ENCODE measurements around the gene C19orf67.

The C19orf67 gene

DNA sequence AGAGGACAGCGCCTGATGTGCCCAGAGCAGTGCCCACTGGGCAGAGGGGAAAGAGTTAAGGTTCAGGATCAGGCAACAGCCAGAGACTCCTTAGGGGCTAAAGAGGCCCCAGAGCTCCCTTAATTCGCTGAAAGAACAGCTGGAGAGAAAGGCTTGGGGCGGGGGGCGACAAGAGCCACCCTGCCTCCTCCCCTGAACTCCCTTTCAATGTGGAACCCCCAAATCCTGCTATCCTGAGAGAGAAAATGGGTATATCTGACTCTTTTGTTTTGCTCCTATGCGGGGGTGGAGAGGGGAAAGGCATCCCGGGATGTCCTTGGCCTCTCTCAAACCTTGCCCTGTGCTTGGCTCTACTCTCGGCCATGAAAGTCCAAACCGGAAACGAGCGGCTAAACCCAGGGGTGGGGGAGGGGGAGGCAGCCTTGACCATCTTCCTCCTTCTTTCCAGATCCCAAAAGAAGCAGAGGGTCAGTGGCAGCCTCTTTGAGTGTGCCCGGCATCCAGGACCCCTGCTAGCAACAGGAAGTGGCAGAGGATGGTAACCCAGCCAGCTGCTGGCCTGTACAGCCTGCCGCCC is 27.3 kb upstream of the C19orf67 start:
- no peak overlapping the region for H3K4me3 ChIP-seq (ENCODE audit: low read depth, low read length)

DNA sequence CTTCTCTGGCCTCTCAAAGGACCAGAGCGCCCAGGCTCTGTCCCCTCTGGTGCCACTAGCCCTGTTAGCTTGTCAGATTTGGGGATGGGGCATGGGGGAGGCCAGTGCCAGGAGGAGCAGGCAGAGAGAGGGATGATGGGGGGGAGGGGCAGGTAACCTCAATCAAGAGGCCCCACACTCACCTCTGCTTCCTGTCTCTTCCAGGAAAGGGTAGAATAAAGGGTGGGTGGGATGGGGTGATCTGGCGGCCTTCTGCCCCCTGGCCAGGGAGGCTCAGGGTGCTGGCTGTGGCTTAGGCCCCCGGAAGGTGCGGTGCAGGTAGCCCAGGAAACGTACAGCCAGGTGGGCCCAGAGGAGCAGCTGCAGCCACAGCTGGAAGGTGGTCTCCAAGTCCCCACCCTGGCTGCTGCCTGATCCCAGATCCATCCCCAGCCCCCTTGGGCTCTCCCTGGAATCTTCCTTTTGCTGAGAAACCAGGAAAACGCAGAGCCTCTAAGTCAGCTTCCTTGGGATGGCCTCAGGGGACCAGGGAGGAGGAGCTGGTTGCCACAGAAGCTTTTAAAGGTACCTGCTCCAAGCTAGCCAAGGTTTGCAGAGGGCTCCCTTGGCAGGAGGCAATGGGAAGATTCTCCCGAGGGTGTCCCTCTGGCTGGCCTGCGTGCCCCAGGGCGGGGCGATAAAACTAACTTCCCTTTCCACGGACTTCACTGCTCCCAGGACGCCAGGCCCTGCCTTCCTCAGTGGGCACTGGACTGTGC is 26.6 kb upstream of the C19orf67 start:
- TF ChIP-seq ZNF48 (tag by site-specific recombination; IDR thresholded peaks at IDR 0.05) (no peak), ZNF366 (tag by site-specific recombination; conservative IDR thresholded peaks at IDR 0.05) (no peak), ZNF335 (tag by site-specific recombination; conservative IDR thresholded peaks at IDR 0.05) (peak; percentile 99), ZIC2 (tag by site-specific recombination; IDR thresholded peaks at IDR 0.05) (peak; percentile 45), IKZF3 (tag by site-specific recombination; IDR thresholded peaks at IDR 0.05) (0 out of 2 replicates have a peak, but pooled peaks have one; percentile 50), ZNF560 (tag by site-specific recombination; IDR thresholded peaks at IDR 0.05; ENCODE audit: borderline replicate concordance) (no peak), SCRT2 (tag by site-specific recombination; IDR thresholded peaks at IDR 0.05) (no peak)
- TF ChIP-seq, protein P1, sequence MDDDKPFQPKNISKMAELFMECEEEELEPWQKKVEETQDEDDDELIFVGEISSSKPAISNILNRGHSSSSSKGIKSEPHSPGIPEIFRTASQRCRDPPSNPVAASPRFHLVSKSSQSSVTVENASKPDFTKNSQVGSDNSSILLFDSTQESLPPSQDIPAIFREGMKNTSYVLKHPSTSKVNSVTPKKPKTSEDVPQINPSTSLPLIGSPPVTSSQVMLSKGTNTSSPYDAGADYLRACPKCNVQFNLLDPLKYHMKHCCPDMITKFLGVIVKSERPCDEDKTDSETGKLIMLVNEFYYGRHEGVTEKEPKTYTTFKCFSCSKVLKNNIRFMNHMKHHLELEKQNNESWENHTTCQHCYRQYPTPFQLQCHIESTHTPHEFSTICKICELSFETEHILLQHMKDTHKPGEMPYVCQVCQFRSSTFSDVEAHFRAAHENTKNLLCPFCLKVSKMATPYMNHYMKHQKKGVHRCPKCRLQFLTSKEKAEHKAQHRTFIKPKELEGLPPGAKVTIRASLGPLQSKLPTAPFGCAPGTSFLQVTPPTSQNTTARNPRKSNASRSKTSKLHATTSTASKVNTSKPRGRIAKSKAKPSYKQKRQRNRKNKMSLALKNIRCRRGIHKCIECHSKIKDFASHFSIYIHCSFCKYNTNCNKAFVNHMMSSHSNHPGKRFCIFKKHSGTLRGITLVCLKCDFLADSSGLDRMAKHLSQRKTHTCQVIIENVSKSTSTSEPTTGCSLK (tag by site-specific recombination; IDR thresholded peaks at IDR 0.05), result no peak
- Histone ChIP-seq H3K4me3 (ENCODE audit: low read depth, low read length) (no peak overlapping the region), H3K27ac (ENCODE audit: extremely low read depth, low read depth, low read length) (no peak overlapping the region), H3K9me3 (ENCODE audit: control insufficient read depth, insufficient read depth, low read depth, low read length) (no peaks in the 10 kb centered on the region), H3K4me1 (ENCODE audit: control insufficient read depth, insufficient read depth, low read length) (peaks cover 9% of the 10 kb centered on the region), H3K36me3 (ENCODE audit: control insufficient read depth in 2 of 2, insufficient read depth in 1 of 2, low read length in 2 of 2) (peaks cover 0 to 10% of the 10 kb centered on the region in 2 experiments; a peak in 2 of 3 replicates)
- ChIA-PET CTCF (interaction anchor here (0.5 to 1.1 kb wide), 5 partner anchors 16 to 195 kb away, joined by 3 to 6 read pairs (median 3); no protein-coding TSS in a partner anchor), POLR2A (interaction anchor here (1.2 kb wide), 2 partner anchors 14 to 24 kb away, joined by 3 to 4 read pairs; partner anchors contain the start of gene ASF1B)

More for the DNA sequence above, 27.3 kb upstream of the C19orf67 start:
- Histone ChIP-seq H3K9me3 (ENCODE audit: control insufficient read depth, insufficient read depth, low read depth, low read length) (no peaks in the 10 kb centered on the region), H3K4me1 (ENCODE audit: control insufficient read depth, insufficient read depth, low read length) (peaks cover 9% of the 10 kb centered on the region), H3K36me3 (ENCODE audit: control insufficient read depth in 2 of 2, insufficient read depth in 1 of 2, low read length in 2 of 2) (peaks cover 0 to 6% of the 10 kb centered on the region in 2 experiments; a peak in 2 of 3 replicates), H3K27ac (ENCODE audit: extremely low read depth, low read depth, low read length) (no peak overlapping the region)
- ChIA-PET CTCF (interaction anchor here (0.6 to 1.1 kb wide), 3 partner anchors 17 to 30 kb away, joined by 3 to 6 read pairs (median 3); no protein-coding TSS in a partner anchor), POLR2A (interaction anchor here (1.2 kb wide), 2 partner anchors 13 to 24 kb away, joined by 3 to 4 read pairs; partner anchors contain the start of gene ASF1B)
- no peak for TF ChIP-seq SP7 (tag by site-specific recombination; IDR thresholded peaks at IDR 0.05)
- peak; percentile 57 for TF ChIP-seq ZNF341 (tag by site-specific recombination; IDR thresholded peaks at IDR 0.05; ENCODE audit: low read depth)

DNA sequence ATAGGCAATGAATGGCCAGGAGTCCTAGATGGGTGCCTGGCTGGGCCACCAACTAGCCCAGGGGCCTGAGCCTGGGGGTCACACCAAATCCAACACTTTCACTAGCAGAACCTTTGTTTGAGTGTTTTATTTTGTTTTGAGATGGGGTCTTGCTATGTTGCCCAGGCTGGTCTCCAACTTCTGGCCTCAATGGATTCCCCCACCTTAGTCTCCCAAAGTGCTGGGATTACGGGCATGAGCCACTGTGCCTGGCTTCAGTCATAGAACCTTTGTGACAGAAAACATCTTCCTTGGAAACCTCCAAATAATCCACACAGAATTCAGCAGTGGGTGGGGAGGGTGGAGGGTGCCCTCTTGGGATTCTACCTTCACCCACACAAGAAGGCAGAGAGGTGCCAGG is 25.9 kb upstream of the C19orf67 start:
- Histone ChIP-seq H3K36me3 (ENCODE audit: control insufficient read depth in 2 of 2, insufficient read depth in 1 of 2, low read length in 2 of 2) (peaks cover 0 to 14% of the 10 kb centered on the region in 2 experiments; a peak in 2 of 3 replicates), H3K4me3 (ENCODE audit: low read depth, low read length) (no peak overlapping the region), H3K27ac (ENCODE audit: extremely low read depth, low read depth, low read length) (no peak overlapping the region), H3K4me1 (ENCODE audit: control insufficient read depth, insufficient read depth, low read length) (peaks cover 9% of the 10 kb centered on the region), H3K9me3 (ENCODE audit: control insufficient read depth, insufficient read depth, low read depth, low read length) (no peaks in the 10 kb centered on the region)
- peak; percentile 93 for TF ChIP-seq ZNF121 (tag by site-specific recombination; IDR thresholded peaks at IDR 0.05)
- no peak for TF ChIP-seq OSR2 (tag by site-specific recombination; IDR thresholded peaks at IDR 0.05)
- ChIA-PET CTCF (interaction anchor here (0.5 to 0.6 kb wide), 2 partner anchors 39 to 195 kb away, joined by 3 to 4 read pairs; no protein-coding TSS in a partner anchor), POLR2A (interaction anchor here (1.2 to 1.5 kb wide), 2 partner anchors 15 to 25 kb away, joined by 3 to 4 read pairs; partner anchors contain the start of gene ASF1B)

DNA sequence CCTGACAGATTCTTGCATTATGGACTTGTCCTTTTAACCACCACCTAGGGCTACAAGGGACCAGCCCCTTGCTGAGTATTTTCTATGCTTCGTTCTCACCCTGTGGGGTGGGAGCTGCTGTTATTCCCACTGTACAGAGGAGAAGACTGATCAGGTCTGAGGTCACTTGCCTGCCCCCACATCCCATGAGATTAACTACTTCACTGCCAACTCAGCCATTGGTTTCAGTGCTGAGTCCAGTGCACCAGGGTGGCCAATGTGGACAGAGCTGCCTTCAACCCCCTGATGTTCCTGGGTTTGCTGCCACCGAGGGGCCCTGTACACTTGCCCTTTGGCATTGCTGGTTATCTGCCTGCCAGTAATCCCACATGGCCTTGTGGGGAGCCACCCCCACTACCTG is 25.1 kb upstream of the C19orf67 start:
- H3K36me3 ChIP-seq (ENCODE audit: control insufficient read depth in 2 of 2, insufficient read depth in 1 of 2, low read length in 2 of 2), result peaks cover under 1 to 21% of the 10 kb centered on the region in 2 experiments; a peak in 2 of 3 replicates
- POLR2A ChIA-PET, result interaction anchor here (0.6 to 1.5 kb wide), 2 partner anchors 26 to 27 kb away, joined by 3 to 4 read pairs; partner anchors contain the start of gene ASF1B
- CTCF ChIA-PET, result interaction anchor here (1.8 kb wide), 1 partner anchor 231 kb away, joined by 4 read pairs; no protein-coding TSS in a partner anchor

More for the DNA sequence above, 25.1 kb upstream of the C19orf67 start:
- H3K9me3 ChIP-seq (ENCODE audit: control insufficient read depth, insufficient read depth, low read depth, low read length), result no peaks in the 10 kb centered on the region
- no peak overlapping the region for H3K27ac ChIP-seq (ENCODE audit: extremely low read depth, low read depth, low read length)
- H3K4me1 ChIP-seq (ENCODE audit: control insufficient read depth, insufficient read depth, low read length), result peaks cover 9% of the 10 kb centered on the region
- H3K4me3 ChIP-seq (ENCODE audit: low read depth, low read length), result no peak overlapping the region
- no peak for TF ChIP-seq ZNF214 (tag by site-specific recombination; IDR thresholded peaks at IDR 0.05; ENCODE audit: borderline replicate concordance)
- TF ChIP-seq, protein P2, sequence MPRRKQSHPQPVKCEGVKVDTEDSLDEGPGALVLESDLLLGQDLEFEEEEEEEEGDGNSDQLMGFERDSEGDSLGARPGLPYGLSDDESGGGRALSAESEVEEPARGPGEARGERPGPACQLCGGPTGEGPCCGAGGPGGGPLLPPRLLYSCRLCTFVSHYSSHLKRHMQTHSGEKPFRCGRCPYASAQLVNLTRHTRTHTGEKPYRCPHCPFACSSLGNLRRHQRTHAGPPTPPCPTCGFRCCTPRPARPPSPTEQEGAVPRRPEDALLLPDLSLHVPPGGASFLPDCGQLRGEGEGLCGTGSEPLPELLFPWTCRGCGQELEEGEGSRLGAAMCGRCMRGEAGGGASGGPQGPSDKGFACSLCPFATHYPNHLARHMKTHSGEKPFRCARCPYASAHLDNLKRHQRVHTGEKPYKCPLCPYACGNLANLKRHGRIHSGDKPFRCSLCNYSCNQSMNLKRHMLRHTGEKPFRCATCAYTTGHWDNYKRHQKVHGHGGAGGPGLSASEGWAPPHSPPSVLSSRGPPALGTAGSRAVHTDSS (tag by site-specific recombination; IDR thresholded peaks at IDR 0.05), result no peak
- TF ChIP-seq ZNF521 (tag by site-specific recombination; IDR thresholded peaks at IDR 0.05), result no peak
- TF ChIP-seq GLIS1 (tag by site-specific recombination; IDR thresholded peaks at IDR 0.05), result peak; percentile 42
